HG03196 (cell line): ENCODE results near the gene USH2A.
A peak's percentile ranks its signal among the peaks of the same experiment; 100 is the strongest.

Source experiments
- ATAC-seq: cut with Tn5 transposase; IDR thresholded peaks from one replicate; pipeline ENCODE4 v1.9.1; 2021; ENCODE audit not compliant: unreplicated experiment

USH2A gene

GRCh38 chr1:215739025-215739424, 684.2 kb downstream of the USH2A start:
- no peak for ATAC-seq

- no peak for ATAC-seq
Observed at GRCh38 chr1:215731699-215732098, 691.5 kb downstream of the USH2A start.

- no peak for ATAC-seq
Observed at GRCh38 chr1:215730600-215730999, 692.6 kb downstream of the USH2A start.

GRCh38 chr1:215728169-215728568, 695.1 kb downstream of the USH2A start:
- ATAC-seq = no peak

- no peak for ATAC-seq
Observed at GRCh38 chr1:215720126-215720525, 703.1 kb downstream of the USH2A start.

- no peak for ATAC-seq
Observed at GRCh38 chr1:215719552-215719951, 703.7 kb downstream of the USH2A start.

- no peak for ATAC-seq
Observed at GRCh38 chr1:215718575-215719287, 704.5 kb downstream of the USH2A start.

- ATAC-seq = no peak
Observed at GRCh38 chr1:215717677-215718426, 705.4 kb downstream of the USH2A start.

- ATAC-seq = no peak
Observed at GRCh38 chr1:215710899-215711225, 712.4 kb downstream of the USH2A start.

- ATAC-seq = peak; percentile 86
Observed at GRCh38 chr1:215710036-215710898, 713.0 kb downstream of the USH2A start.

- ATAC-seq = no peak
Observed at GRCh38 chr1:215704089-215704860, 719.0 kb downstream of the USH2A start.

GRCh38 chr1:215682232-215682631, 741.0 kb downstream of the USH2A start:
- no peak for ATAC-seq

GRCh38 chr1:215681041-215681440, 742.2 kb downstream of the USH2A start:
- ATAC-seq = no peak

- ATAC-seq = no peak
Observed at GRCh38 chr1:215679231-215679630, 744.0 kb downstream of the USH2A start.

- ATAC-seq = no peak
Observed at GRCh38 chr1:215677112-215677511, 746.1 kb downstream of the USH2A start.

GRCh38 chr1:215673943-215674342, 749.3 kb downstream of the USH2A start:
- no peak for ATAC-seq

GRCh38 chr1:215672482-215672881, 750.8 kb downstream of the USH2A start:
- no peak for ATAC-seq

- no peak for ATAC-seq
Observed at GRCh38 chr1:215669806-215670491, 753.3 kb downstream of the USH2A start.

GRCh38 chr1:215667761-215668160, 755.5 kb downstream of the USH2A start:
- no peak for ATAC-seq

GRCh38 chr1:215665215-215665614, 758.0 kb downstream of the USH2A start:
- no peak for ATAC-seq
